GM19372 (cell line): ENCODE results near the gene NELL2.
"Not testable (repeated sequence)": the region's sequence is repeated elsewhere in the genome, so short reads cannot be mapped to it uniquely, and the experiment has no call there.

Source experiments
- ATAC-seq: cut with Tn5 transposase; IDR thresholded peaks from one replicate; pipeline ENCODE4 v1.9.1; 2021; ENCODE audit warnings: mild to moderate bottlenecking, low read depth, moderate library complexity; ENCODE audit not compliant: unreplicated experiment

The NELL2 gene

DNA sequence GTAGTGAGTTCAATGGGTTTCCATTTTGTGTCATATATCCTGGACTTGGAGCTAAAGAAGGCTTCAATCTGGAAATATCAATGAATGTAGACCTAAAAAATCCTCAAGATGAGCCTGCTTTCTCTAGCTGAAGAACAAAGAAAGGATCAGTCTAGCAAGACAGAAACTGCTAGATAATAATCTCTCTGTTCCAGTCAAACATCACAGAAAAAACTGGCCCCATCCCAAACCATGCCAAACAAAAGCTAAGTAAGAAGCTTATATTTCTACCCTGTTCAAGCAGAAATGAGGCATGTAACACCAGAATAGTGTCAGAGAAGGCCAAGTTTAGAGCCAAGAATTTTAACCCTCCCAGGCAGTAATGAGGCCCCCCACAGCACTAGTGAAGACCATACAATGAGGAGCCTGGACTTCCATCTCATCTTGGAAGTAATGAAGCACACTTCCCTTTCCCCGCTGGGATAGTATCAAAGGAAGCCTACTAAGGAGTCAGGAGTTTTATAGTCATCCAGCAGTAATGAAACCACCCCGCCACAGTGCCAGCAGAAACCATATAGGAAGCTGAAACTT, 95.8 kb downstream of the NELL2 start:
- no peak for ATAC-seq

DNA sequence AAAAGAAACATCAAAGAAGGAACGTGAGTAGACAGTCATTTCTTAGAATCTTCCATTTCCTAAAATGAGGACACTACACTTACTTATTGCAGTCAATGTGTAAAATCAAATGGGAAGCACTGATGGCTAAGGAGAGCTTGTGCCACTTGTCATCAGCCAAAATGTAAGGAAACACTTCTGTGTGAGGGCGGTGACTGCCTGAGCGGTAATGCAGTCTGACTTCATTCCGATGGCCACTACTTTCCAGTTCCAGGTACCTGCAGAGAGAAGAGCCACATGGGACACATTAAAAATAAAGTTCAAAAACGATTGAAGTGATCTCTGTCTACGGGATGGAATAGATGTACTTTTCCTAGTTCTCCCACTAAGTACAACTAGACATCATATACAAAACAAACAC, 96.3 kb downstream of the NELL2 start:
- no peak for ATAC-seq

DNA sequence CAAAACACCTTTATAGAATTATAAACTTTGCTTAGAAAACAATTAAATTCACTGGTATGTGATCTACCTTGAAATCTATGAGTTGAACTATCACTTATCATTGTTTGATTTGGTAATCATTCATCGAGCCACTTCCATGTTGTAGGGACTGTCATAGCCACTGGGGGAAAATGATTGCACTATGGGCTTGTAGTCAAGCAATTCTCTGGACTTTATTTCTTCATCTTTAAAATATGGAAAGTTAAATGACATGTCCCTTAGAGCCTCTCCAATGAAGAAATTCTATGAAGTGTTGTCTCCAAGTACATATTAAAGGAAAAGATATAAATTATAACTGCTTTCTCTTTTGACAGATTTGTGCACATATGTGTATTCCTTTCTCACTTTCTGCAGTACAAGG, 97.3 kb downstream of the NELL2 start:
- no peak for ATAC-seq

DNA sequence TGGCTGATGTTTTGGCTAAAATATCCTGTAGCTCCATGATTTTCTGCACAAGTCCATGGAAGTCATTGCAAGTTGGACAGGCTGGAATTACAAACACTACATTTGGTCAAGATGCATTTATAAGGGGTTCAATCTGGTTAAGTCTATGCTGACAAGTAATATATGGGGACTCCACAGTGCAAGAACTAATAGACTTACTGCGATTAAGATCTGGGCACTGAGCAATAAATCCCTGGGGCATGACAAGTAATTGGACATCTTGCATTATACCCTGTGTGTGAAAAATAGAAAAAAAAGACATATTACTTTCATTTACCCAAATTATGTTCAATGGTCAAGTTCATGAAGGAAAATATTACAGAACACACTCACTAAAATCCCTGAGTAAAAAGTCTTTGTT, 99.1 kb downstream of the NELL2 start:
- ATAC-seq, result no peak

DNA sequence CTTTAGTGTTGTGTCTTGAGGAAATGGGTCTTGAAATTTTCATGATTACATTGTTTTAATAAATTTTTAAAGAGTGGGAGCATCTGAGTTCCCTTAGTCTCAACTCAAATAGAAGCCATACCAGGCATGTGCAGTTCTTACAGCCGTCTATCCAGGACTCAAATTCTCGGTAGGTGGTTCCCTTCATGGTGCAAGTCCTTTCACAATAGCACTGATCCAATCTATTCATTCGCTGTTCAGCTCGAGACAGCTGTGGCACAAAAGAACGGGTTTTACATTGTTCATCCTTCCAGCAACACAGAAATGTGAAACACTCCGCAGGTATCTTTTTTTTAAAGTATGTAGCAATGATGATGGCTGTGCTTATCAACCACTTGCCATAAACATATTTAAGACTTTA, 100.2 kb downstream of the NELL2 start:
- no peak for ATAC-seq

DNA sequence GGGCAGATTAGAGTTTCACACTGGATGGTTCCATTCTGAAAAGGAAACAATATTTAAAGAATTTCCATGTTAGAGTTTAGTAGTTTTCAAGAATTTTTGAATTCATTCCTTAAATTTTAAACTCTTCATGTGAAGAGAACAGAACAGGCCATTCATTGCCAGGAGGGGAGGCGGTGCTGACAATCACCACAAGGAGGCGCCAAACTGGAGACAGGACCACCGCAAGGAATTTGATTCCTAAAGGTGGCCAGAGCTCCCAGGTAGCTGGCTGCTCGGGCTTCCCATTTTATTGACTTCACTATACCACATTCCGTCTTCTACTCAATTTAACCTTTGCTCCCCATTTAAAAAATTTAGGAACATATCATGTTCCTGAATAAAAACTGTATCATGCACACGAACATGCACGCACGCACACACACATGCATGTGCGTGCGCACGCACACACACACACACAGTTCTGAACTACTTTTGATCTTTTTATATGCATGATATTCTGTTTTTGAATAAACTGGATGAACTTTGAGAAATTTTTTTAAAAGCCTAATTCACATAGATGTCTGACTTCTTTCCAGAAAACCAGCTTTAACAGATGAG, 101.2 kb downstream of the NELL2 start:
- no peak for ATAC-seq

DNA sequence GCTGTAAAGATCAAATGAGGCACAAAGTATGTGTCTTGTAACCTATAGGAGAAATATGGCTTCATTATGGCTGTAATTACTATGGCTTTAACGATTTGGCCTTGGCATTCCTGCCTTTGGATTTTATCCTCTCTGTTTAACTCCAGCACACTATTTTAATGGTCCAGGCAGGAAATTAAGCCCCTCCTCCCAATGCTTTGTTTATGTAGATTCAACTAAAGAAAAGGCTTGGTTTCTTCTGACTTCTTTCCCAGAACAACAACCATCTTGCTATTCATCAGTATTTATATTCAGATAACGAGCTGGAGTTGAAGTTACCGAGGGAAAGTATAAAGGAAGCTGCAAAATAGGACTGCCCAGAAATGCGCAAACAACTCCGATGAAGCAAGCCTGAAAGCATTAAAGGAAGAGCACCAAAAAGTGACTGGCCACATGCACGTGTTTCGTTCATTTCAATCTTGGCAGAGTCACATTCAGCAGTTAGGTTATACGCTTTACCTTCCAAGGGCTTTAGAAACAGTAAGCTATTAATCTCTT, 104.6 kb downstream of the NELL2 start:
- ATAC-seq, result no peak

DNA sequence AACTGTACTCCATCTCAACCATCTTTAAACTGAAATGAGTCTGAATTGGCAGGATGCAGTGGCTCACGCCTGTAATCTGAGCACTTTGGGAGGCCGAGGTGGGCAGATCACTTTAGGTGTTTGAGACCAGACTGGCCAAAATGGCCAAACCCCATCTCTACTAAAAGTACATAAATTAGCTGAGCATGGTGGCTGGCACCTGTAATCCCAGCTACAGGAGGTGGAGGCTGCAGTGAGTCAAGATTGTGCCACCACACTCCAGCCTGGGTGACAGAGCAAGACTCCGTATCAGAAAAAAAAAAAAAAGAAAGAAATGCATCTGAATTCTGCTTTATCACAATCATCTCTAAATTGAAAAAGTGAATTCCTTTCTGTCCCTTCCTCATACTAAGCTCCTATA, 110.3 kb downstream of the NELL2 start:
- no peak for ATAC-seq

DNA sequence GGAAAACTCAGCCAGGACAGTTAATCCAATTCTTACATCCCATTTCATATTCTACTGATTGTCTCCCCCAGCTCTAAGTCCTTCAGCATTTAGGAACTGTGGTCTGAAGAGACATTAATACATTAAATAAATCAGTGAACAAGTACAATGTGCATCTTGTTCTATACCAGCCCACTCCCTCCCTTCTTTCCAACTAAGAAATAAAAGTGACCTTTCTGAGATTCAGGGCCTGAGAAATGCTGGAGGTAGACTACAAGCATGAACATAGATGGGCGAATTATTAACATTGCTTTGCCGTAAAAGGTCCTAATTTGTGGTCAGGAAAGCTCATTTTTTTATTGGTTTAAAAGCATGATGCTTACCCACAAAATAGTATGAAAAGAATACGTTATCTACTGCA, 113.1 kb downstream of the NELL2 start:
- ATAC-seq, result no peak

DNA sequence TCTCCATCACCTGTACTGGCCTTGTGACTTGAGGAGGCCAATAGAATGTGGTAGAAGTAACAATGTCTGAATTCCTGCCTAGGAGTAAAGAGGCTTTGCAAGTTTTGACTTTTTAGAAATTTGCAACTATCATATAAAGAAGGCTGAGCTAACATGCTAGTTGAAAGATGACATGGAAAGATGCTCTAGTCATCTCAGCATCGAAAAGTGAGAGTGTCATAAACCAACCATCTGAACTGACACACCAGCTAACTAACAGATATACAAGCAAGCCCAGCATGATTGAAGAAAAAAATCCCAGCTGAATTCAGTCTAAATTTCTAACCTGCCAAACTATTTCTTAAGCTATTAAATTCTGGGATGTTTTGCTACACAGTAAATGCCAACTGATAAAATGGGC, 116.8 kb downstream of the NELL2 start:
- ATAC-seq, result no peak

DNA sequence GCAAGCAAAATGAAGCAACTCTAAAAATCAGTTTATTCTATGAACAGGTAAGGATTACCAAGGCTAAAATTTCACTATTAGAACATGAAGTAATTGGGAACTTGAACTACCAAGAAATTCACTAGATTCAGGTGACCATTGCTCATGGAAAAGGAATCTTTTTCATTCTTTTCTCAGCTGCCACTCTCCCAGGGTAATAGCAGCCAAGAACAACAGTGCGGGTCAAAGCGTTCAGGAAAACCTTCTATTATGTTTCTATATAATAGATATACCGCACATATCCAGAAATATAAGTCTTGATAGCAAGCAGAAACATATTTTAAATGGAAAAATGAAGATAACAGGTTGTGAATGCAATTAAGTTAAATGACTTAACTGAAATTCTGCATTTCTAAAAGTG, 125.6 kb downstream of the NELL2 start:
- ATAC-seq, result no peak

DNA sequence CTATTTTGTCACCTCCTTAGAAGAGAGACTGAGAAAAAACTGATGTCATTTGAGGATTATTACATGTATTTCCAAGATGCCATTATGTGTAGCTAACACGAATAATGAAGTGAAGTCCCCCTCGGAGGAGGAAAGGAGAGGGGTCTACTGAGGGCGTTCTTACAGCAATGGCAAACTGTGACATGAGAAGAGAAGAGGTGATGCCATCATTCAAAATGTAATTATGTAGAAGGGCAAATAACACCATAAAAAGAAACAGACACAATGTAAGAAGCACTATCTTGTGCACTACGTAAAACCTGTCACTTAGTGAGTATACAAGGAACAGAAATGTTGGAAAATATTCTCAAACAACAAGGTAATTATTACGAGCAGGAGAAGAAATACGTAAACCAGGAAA, 126.5 kb downstream of the NELL2 start:
- ATAC-seq, result no peak

DNA sequence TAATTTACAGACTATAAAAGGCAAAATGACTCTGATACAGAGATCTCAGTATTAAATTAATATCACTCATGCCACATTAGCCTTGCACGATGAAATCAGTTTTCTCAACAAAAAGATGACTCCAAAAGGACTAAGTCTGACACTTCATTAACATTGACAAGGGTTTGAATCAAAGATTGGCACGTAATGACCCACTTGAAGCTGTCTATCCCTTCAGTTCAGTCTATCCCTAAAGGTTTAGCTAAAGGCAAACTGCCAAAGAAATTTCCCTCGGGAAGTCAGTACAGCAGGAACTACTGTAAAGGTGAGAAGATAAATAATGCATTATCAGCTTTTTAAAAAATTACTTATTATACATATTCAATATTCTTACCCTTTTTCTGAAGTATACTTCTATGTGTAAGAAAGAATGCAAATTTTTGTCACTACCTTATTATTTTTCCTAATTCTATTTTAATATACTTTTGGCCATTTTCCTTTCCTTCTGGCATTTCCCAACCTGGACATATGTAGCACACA, 127.1 kb downstream of the NELL2 start:
- ATAC-seq, result no peak

DNA sequence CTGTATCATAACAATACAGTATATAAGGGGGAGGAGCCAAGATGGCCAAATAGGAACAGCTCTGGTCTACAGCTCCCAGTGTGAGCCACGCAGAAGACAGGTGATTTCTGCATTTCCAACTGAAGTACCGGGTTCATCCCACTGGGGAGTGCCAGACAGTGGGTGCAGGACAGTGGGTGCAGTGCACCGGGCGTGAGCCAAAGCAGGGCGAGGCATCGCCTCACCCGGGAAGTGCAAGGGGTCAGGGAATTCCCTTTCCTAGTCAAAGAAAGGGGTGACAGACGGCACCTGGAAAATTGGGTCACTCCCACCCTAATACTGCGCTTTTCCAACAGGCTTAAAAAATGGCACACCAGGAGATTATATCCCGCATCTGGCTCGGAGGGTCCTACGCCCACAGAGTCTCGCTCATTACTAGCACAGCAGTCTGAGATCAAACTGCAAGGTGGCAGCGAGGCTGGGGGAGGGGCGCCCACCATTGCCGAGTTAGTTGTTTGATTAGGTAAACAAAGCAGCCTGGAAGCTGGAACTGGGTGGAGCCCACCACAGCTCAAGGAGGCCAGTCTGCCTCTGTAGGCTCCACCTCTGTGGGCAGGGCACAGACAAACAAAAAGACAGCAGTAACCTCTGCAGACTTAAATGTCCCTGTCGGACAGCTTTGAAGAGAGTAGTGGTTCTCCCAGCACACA, 134.7 kb downstream of the NELL2 start:
- ATAC-seq, result not testable (repeated sequence)

DNA sequence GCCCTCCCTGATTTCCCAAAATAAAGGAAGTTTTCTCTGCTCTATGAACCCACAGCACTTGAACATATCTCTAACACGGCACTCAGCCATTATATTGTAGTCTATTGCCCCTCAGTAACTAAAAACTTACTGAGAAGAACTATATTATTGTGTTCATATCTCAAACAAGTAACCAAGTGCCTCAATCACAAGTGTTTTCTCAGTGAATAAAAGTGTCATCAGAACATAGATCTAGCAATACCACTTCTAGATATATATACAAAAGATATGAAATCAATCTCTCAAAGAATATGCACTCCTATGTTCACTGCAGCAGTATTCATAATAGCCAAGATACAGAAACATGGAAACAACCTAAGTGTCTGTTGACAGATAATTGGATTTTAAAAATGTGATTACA, 138.1 kb downstream of the NELL2 start:
- ATAC-seq, result no peak

DNA sequence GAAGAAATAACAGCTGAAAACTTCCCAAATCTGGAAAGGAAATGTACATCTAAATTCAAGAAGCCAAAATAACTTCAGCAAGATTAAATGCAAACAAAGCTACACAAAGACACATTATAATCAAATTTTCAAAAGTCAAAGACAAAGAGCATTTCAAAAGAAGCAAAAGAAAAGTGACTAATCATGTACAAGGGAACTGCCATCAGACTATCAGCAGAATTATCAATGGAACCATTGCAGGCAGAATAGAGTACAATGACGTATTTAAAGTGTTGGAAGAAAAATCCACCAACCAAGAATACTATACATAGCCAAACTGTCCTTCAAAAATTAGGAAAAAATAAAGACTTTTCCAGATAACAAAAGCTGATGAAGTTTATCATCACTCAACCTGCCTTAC, 147.5 kb downstream of the NELL2 start:
- no peak for ATAC-seq

DNA sequence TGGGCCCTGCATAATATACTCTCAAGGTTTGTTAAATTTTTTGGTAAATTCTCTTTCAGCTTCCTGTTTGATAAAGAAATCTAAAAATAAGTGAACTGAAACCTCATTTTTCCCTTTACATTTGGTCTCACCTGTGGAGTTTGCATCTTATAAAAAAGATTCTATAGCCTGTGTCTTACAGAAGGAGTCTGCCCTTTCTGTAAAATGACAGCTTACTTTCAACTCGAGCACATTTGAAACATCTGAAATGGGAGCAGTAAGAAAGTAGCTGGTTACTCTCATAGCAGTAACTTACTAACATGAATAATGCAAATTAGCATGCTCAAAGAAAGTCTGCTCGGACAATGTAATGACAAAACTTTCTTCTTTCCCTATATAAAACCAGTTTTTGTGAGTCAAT, 155.8 kb downstream of the NELL2 start:
- no peak for ATAC-seq

DNA sequence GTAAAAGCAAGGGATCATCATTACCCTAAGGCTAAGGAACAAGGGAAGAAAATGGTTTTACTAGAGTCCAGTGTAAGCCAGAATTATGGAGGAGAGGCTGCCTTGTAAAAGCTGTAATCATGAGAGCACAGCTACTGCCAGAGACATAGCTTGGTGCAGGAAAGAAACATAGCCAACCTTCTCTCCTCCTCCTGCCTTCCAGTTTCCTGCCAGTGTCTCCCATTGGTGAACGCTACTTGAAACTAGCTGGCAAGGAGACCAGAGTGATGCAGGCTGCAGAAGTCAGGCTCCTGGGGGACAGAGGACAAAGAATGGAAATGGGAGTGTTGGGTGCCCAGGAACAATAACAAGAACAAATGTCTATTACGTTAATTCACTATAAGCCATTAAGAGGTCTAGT, 158.5 kb downstream of the NELL2 start:
- no peak for ATAC-seq

DNA sequence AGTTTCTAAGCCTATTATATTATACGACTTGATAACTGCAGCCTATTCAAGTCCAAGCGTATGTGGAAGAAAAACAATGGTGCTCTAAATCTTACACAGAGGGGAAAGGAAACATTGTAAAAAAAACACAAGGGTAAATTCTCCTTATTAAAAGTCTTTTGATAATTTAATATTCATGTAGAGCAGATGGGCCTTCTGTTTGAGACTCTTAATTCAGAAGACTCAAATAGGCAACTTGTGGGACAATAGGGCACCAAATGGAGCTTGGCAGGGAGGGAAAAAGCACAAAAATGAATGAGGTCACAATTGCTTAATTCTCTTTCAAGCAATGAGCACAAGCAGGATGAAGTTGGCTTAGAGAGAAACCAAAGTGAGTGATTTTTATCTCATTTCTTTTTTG, 159.4 kb downstream of the NELL2 start:
- no peak for ATAC-seq

DNA sequence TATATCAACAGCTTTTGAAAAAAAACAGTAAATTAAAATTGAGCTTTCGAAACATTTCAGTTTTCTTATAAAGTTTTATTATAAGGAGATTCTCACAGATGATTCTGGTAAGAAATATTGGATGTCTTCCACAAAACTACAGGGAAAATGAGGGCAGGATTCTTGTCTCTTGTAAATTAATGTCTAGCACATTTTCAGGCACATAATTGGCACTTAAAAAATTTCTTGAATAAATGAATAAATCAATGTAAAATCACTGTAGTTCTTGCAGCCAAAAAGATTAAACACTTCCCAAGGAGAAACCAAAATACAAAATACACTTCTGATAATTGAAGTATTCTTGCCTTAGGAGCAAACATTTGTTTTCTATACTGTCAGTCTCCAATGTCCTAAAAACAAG, 164.4 kb downstream of the NELL2 start:
- ATAC-seq, result no peak

DNA sequence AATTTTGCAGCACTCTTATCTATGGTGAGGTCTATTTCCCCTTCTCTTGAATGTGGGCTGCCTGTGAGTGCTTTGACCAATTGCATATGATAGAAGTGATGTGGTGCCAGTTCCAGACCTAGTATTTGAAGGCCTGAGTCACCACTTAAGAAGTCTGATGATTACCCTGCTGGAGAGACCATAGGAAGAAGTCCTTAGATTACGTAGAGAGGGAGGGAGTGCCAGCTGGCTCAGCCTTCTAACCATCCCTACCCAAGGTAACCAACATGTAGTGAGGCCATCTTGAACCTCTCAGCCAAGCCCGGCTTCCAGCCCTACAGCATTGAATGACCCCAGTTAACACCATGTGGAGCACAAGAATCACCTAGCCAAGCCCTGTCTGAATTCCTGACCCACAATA, 166.9 kb downstream of the NELL2 start:
- ATAC-seq, result no peak

DNA sequence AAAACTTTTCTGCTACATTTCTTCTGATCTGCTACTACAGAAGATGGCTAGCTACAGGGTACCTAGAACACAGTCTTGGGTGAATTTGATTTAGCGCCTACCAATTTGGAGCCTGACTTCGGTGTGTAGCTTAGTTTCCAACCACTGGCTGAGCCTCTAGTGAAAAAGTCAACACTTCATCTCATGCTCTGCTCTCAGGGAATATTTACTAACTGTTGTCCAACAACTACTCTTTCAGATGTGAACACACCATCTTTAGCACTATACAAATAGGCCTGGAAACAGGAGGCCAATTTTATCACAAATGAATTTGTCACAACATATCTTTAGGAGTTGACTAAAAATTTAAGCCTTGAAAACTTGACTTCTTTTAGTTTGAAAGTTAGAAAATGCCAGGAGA, 167.9 kb downstream of the NELL2 start:
- no peak for ATAC-seq
